Stomach (tissue), 9 donors: ENCODE results near the gene SSTR4. TPM values are rescaled to one million over a fixed set of nuclear protein-coding genes. Genes with fewer than 3 reads are reported as not detected.

Source experiments
- DNase-seq, 2 donors: peaks; one replicate each; pipeline versions ENCODE4 v3.0.0 to v3.0.0-alpha.2; 2013 to 2019
- H3K27ac ChIP-seq, 5 donors: fragments of 200-600 bp in 4 of 5; sonication (generic) in 4 of 5; one replicate each; pipeline ENCODE4 v1.5.1; 2013 to 2019; ENCODE audit warnings: mild to moderate bottlenecking in 1 of 5, moderate library complexity in 1 of 5
- H3K27me3 ChIP-seq, 3 donors: fragments of 200-600 bp; sonication (generic); one replicate each; pipeline ENCODE4 v1.5.1; 2017 to 2019; ENCODE audit warnings: mixed run types in 1 of 3
- H3K36me3 ChIP-seq, 4 donors: fragments of 200-600 bp; sonication (generic); 1 replicate in 3 of 4; 2 replicates in 1 of 4; pipeline ENCODE4 v1.5.1; 2016 to 2019
- H3K4me1 ChIP-seq, 4 donors: fragments of 200-600 bp; sonication (generic); one replicate each; pipeline ENCODE4 v1.5.1; 2016 to 2019
- H3K4me3 ChIP-seq, 4 donors: fragments of 200-600 bp; sonication (generic) in 3 of 4; one replicate each; pipeline ENCODE4 v1.5.1; 2016 to 2019; ENCODE audit warnings: mild to moderate bottlenecking in 1 of 4
- H3K9me3 ChIP-seq, 4 donors: fragments of 200-600 bp; sonication (generic); one replicate each; pipeline ENCODE4 v1.5.1; 2016 to 2019
- EP300 ChIP-seq: sonication (generic); formaldehyde crosslinking; IDR thresholded peaks from one replicate; pipeline ENCODE4 v1.6.1; 2017; ENCODE audit warnings: antibody characterized with exemption
- POLR2A ChIP-seq, 4 donors: fragments of 450-650 bp; IDR thresholded peaks; one replicate each; pipeline ENCODE4 v1.6.1; 2016; ENCODE audit warnings: antibody characterized with exemption in 4 of 4, control low read depth in 2 of 4, mild to moderate bottlenecking in 1 of 4, moderate library complexity in 1 of 4
- POLR2AphosphoS5 ChIP-seq, 3 donors: sonication (generic); formaldehyde crosslinking; IDR thresholded peaks; one replicate each; pipeline ENCODE4 v1.6.1; 2016; ENCODE audit warnings: antibody characterized with exemption in 3 of 3
- WGBS, 5 donors: extraction: QIAGEN DNeasy Blood & Tissue Kit in 3 of 5; methylation state at CpG; one replicate each; pipeline versions ENCODE4 v1.1.5 to v1.1.7; 2013 to 2018; 5-methylcytosine and 5-hydroxymethylcytosine counted together
- intact Hi-C: fragments of 100-400 bp; cut with DNase I; formaldehyde crosslinking; loops from one replicate; pipeline ENCODE4 v1.15.1; 2023; ENCODE audit warnings: low total_unique reads
- polyA plus RNA-seq, 3 donors: library from polyadenylated mRNA; stranded (reverse); fragments of 200-250 nt; gene quantifications; one replicate each; pipeline ENCODE4 v1.2.3, GENCODE V29; 2013
- total RNA-seq, 5 donors: library from RNA; depleted of rRNA; stranded (reverse); fragments of >200 nt; gene quantifications; one replicate each; pipeline versions ENCODE4 v1.1.0 to v1.2.3, GENCODE V29; 2014 to 2016
- TF ChIP-seq, protein P1 (sequence below), 7 experiments: fragments of 450-650 bp in 4 of 7; fragments of 200-600 bp in 3 of 7; sonication (generic) in 3 of 7; IDR thresholded peaks; one replicate each; pipeline ENCODE4 v1.5.1; 2016 to 2019; ENCODE audit warnings: antibody characterized with exemption in 7 of 7, control low read depth in 2 of 7, mild to moderate bottlenecking in 1 of 7
- donor health status: healthy with polysubstance abuse.
- donor health status: Bipolar disorder and iron deficiency.
- donor health status: healthy.

The SSTR4 gene
- total and polyA plus RNA-seq, 8 donors, result not detected

DNA sequence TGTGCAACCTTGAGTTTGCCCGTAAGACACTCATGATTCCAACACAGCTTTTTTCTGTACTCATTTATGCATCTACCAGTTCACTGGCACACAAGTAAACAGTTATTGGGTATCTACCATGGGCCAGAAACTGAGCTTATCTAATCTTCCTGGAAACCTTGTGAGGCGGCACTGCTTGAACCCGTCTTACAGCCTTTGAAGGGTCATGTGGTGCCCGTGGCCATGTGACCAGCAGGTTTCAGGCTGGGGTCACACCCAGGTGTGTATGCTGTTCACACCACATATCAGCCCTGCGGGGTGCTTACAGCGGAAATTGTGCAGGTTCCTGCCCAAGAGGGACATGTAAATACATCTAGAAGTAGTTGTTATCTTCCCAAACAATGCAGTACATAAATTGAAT lies 8.3 kb downstream of the SSTR4 start:
- Histone ChIP-seq H3K4me3 (no peak overlapping the region), H3K36me3 (no peaks in the 10 kb centered on the region), H3K9me3 (no peaks in the 10 kb centered on the region), H3K4me1 (peaks cover 21 to 54% (median 35%) of the 10 kb centered on the region in 4 donors), H3K27me3 (peaks cover 0 to 43% (median 6%) of the 10 kb centered on the region in 3 donors), H3K27ac (peak overlapping the region in 4 of 5 donors; percentile 3 to 82 (median 52))
- WGBS, 5 donors, result 26 to 64% (median 38%) methylated on average over 6 of the region's 6 CpGs
- intact Hi-C loops, result no loop called here
- peak; percentile 75 to 90 for DNase-seq
- TF ChIP-seq EP300 (no peak), POLR2AphosphoS5 (IDR thresholded peaks at IDR 0.05) (peak in 2 of 3 donors; percentile 67 to 79)

DNA sequence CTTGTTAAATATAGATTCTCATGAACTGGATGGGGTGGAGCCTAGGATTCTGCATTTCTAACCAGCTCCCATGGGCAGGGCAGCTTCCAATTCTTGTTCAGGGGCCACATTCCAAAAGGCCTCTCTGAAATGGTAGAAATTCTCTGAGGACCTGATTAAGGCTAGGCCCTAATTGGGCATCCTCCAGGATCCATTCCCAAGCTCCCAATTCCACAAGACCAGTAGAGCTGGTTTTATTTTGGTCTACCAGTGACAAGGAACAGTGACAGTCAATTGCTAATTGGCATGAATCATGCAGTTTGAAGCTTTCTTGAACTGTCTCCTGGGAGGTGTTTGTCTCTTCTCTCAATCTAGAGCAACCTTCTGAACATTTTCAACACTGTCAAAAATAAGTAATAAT lies 11.3 kb downstream of the SSTR4 start:
- H3K27me3 ChIP-seq, result peaks cover 0 to 60% (median 6%) of the 10 kb centered on the region in 3 donors
- intact Hi-C loops, result loop anchor here (5.0 kb wide), 1 partner anchor 296 kb away; no protein-coding TSS in a partner anchor
- DNase-seq, result no peak
- H3K4me3 ChIP-seq, result peak overlapping the region; percentile 53 to 66 (median 64)
- H3K36me3 ChIP-seq, result no peaks in the 10 kb centered on the region
- no peaks in the 10 kb centered on the region for H3K9me3 ChIP-seq
- peak overlapping the region in 1 of 5 donors; percentile 93 for H3K27ac ChIP-seq
- peaks cover 45 to 84% (median 66%) of the 10 kb centered on the region in 4 donors for H3K4me1 ChIP-seq
- TF ChIP-seq POLR2A (IDR thresholded peaks at IDR 0.05), result no peak
- TF ChIP-seq, protein P1, sequence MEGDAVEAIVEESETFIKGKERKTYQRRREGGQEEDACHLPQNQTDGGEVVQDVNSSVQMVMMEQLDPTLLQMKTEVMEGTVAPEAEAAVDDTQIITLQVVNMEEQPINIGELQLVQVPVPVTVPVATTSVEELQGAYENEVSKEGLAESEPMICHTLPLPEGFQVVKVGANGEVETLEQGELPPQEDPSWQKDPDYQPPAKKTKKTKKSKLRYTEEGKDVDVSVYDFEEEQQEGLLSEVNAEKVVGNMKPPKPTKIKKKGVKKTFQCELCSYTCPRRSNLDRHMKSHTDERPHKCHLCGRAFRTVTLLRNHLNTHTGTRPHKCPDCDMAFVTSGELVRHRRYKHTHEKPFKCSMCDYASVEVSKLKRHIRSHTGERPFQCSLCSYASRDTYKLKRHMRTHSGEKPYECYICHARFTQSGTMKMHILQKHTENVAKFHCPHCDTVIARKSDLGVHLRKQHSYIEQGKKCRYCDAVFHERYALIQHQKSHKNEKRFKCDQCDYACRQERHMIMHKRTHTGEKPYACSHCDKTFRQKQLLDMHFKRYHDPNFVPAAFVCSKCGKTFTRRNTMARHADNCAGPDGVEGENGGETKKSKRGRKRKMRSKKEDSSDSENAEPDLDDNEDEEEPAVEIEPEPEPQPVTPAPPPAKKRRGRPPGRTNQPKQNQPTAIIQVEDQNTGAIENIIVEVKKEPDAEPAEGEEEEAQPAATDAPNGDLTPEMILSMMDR (IDR thresholded peaks at IDR 0.05), result no peak
- TF ChIP-seq POLR2AphosphoS5 (IDR thresholded peaks at IDR 0.05), result no peak
- TF ChIP-seq EP300, result no peak

DNA sequence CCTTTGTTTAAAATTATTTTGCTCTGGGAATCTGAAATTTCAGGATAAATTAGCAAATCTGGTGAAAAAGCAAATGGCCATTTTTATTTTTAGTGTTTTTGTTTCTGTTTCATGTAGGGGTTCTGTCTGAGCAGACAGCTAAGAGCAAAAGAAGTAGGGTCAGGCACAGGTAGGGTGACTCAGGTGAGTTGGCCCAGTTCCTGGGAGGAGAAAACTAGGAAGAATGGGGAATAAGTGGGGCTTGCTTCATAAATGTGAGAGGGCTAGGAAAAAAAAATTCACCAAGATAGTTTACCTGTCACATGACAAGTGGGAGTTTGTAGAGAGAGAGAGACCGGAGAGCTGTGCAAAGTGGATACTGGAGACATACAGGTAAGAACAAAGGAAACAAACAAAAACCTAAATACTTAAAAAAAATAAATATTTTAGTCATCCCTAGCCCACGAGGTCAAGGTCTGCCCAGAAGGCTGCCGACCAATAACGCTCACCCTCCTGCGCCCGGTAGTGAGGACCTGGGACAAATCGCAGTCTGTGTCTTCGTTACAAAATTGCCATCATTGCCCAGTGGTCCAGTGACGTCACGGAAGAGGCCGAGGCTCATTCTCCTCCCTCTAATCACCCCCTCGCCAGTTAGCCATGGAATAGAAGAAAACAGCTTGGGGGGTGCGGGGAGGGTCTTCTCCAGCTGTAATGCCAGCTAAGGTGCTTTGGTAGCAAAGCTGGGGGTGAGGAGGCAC lies 12.1 kb downstream of the SSTR4 start:
- Histone ChIP-seq H3K4me3 (peak overlapping the region; percentile 53 to 66 (median 64)), H3K27ac (peak overlapping the region; percentile 9 to 93 (median 85)), H3K9me3 (no peaks in the 10 kb centered on the region), H3K27me3 (peaks cover 0 to 62% (median 6%) of the 10 kb centered on the region in 3 donors), H3K36me3 (no peaks in the 10 kb centered on the region), H3K4me1 (peaks cover 45 to 89% (median 64%) of the 10 kb centered on the region in 4 donors)
- no peak for TF ChIP-seq POLR2AphosphoS5 (IDR thresholded peaks at IDR 0.05)
- TF ChIP-seq POLR2A (IDR thresholded peaks at IDR 0.05), result no peak
- TF ChIP-seq EP300, result no peak
- TF ChIP-seq, protein P1 (IDR thresholded peaks at IDR 0.05), result no peak
- intact Hi-C loops, result loop anchor here (5.0 kb wide), 1 partner anchor 295 kb away; no protein-coding TSS in a partner anchor
- WGBS, 5 donors, result 60 to 73% (median 64%) methylated on average over 13 of the region's 13 CpGs
- no peak for DNase-seq

DNA sequence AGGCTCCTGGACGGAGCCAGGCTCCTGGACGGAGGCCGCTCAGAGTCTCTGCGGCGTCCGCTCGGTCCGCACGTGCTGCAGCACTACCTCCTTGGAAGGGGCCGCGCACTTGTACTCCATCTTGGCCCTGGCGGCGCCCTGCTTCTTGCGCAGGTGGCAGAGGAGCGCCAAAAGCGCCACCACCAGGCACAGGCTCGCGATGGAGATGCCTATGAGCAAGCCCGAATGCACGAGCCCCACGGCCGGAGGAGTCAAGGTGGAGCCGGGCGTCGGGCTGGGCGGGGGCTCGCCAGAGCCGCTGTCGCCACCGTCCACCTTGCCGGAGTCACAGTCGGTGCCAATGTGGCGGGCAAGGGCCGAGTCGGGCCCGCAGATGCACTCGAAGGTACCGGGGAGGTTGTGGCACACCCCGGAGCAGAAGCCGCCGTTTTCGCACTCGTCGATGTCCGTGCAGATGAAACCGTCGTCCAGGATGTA lies 12.7 kb downstream of the SSTR4 start:
- TF ChIP-seq POLR2A (IDR thresholded peaks at IDR 0.05) (no peak), EP300 (no peak), POLR2AphosphoS5 (IDR thresholded peaks at IDR 0.05) (no peak)
- TF ChIP-seq, protein P1 (IDR thresholded peaks at IDR 0.05), result no peak
- 20 to 42% (median 33%) methylated on average over 30 to 47 of the region's 47 CpGs for WGBS, 5 donors

More for the DNA sequence above, 12.7 kb downstream of the SSTR4 start:
- intact Hi-C loops, result loop anchor here (5.0 kb wide), 1 partner anchor 295 kb away; no protein-coding TSS in a partner anchor
- no peaks in the 10 kb centered on the region for H3K9me3 ChIP-seq
- peaks cover 0 to 66% (median 6%) of the 10 kb centered on the region in 3 donors for H3K27me3 ChIP-seq
- H3K4me1 ChIP-seq, result peaks cover 45 to 83% (median 62%) of the 10 kb centered on the region in 4 donors
- peak overlapping the region; percentile 9 to 93 (median 85) for H3K27ac ChIP-seq
- DNase-seq, result peak; percentile 46 to 53
- H3K36me3 ChIP-seq, result no peaks in the 10 kb centered on the region
- H3K4me3 ChIP-seq, result peak overlapping the region; percentile 53 to 66 (median 64)
